ENCODE data around the gene FOXI1.

FOXI1 gene

DNA sequence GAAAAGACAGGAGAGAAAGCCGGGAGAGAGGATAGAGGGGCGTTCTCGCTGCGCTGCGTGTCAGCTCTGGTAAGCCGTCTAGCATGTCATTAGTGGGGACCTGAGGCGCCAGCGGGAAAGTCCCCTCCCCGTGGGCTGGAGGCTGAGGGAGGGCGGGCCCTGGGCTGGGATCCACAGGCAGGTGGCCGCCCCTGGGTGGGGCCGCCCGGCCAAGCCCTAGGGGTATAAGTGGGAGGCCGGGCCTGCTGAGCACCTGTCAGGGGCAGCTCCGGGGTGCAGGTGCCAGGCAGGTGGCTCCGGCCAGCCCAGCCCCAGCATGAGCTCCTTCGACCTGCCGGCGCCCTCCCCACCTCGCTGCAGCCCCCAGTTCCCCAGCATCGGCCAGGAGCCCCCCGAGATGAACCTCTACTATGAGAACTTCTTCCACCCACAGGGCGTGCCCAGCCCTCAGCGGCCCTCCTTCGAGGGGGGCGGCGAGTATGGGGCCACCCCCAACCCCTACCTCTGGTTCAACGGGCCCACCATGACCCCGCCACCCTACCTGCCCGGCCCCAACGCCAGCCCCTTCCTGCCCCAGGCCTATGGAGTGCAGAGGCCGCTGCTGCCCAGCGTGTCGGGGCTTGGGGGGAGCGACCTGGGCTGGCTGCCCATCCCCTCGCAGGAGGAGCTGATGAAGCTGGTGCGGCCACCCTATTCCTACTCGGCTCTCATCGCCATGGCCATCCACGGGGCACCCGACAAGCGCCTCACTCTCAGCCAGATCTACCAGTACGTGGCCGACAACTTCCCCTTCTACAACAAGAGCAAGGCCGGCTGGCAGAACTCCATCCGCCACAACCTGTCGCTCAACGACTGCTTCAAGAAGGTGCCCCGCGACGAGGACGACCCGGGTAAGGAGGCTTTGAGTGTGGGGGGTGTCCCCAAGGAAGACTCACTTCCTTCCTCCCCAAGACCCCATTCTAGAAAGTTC, at the start of gene FOXI1:
FOXI1 (plus strand) TSS at position 256 of the 970 bp plus-strand sequence; CDS start at position 317, 61 bp downstream.
- no peak for DNase-seq

DNA sequence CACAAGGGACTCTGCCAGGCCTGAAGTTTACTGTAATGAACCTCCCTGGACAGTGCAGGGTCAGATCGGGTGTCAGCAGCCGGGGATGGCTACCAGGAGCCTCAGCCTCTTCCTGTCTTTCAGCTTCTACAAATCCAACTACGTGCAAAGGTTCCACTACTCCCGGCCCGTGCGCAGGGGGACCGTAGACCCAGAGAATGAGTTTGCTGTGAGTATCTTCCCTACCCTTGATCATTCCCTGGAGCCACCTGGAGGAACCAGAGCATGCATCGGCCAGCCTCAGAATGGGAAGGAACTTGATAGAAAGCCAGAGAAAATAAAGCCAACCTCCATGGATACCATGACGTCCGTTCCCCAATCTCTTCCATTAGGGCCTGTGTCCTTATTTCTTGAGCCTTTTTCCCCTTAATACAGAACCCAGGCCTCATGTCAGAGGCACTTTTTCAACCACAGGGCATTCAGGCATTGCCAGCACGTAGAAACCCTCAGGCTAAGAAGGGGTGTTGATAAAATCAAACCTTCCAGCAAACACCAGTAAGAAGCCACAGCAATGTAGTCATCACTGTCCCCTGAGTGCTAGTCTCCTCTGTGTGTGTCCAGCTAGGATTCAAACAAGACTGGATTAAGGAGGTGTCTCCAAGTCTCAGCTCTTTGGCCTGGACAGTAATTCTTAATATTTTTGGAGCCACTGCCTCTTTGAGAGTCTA, 49.0 kb upstream of the FOXI1 start:
- DNase-seq: no peak

DNA sequence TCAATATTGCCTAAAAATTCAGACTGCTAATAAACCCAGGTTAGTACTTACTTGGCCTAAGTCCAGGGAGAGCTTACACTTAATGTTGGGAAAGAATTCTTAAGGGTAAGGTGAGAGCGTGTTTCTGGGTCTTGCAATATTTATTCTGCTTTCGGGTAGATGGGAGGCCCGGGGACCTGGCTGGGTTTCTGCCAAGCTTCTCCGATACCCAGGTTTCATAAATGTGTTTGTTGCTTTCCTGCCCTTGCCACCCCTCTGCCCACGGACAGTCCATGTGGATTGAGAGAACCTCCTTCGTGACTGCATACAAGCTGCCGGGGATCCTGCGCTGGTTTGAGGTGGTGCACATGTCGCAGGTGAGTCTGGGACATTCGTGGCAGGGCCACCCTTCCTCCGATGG, 48.4 kb upstream of the FOXI1 start:
- DNase-seq: no peak

DNA sequence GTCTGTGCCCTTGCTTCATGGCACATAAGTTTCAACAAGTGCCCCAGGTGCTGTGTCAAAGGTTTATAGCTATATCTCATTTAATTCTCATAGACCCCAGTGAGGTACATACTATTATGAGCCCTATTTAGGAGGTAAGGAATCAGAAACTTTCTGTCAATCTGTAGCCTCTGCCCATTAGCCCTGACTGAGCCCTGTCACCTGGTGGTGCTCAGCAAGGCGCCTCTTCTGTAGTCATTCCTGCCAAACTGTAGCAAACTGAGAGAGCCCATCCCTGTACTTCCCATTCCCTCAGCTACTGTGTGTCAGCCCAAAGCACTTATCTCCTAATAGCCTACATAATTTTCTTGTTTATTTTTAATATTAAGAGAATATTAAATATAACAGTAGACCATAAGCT, 46.5 kb upstream of the FOXI1 start:
- DNase-seq: no peak

DNA sequence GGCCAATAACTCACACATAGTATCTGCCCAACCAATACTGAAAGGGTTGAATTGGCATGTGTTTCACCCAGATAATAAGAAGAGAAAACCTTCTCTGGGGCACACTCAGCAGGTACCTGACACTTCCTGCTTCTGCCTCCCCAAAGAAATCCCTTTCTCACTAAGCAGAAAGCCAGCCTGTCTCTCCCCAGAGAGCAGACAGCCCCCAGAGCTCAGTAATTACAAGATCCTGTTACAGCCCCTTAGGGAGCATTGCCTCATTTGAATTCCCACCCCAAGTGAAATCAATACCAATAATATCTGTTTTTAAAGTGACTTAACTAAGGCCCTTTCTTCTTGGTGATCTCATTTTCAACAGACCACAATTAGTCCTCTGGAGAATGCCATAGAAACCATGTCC, 38.5 kb upstream of the FOXI1 start:
- no peak for DNase-seq

DNA sequence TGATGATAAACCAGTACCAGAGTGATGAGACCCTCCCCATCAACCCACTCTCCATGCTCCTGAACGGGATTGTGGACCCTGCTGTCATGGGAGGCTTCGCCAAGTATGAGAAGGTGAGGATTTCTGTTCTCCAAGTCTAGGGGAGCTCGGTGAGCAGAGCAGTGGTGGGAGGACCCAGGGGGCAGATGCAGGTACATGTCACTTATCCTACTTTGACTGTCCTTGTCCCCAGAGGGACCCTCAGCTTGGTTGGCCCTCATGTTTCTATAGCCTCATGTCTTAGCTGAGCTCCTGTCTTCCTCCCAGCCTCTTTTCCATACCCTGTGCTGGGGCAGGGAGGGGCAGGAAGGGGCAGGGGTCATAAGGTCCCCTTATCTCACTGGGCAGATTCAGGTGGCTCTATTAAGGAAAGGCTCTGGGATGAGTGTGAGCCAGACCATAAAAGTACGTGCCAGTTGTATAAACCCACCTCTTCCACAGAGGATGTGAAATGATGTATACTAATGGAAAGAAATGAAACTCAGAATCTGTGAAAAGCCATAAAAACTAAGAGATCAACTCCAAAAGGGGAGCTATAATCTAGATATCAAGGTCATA, 38.0 kb upstream of the FOXI1 start:
- DNase-seq: no peak

DNA sequence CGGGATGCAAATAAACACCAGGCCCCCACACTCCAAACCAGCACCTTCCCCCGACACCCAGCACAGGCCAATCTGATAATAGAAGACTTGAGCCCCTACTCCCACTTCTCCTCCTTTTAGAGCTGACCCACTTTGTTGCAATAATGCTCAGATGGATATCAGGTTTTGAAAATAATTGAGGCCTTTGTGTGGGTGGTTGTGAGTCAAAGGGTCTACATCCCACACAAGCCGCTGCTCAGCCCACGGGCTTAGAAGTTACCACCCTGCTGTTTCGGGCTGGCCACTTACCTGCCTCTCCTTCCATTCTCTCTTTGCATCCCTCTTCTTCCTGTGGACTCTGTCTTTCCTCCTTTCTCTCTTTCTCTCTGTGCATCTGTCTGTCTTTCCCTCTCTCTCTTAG, 36.2 kb upstream of the FOXI1 start:
- DNase-seq: no peak

DNA sequence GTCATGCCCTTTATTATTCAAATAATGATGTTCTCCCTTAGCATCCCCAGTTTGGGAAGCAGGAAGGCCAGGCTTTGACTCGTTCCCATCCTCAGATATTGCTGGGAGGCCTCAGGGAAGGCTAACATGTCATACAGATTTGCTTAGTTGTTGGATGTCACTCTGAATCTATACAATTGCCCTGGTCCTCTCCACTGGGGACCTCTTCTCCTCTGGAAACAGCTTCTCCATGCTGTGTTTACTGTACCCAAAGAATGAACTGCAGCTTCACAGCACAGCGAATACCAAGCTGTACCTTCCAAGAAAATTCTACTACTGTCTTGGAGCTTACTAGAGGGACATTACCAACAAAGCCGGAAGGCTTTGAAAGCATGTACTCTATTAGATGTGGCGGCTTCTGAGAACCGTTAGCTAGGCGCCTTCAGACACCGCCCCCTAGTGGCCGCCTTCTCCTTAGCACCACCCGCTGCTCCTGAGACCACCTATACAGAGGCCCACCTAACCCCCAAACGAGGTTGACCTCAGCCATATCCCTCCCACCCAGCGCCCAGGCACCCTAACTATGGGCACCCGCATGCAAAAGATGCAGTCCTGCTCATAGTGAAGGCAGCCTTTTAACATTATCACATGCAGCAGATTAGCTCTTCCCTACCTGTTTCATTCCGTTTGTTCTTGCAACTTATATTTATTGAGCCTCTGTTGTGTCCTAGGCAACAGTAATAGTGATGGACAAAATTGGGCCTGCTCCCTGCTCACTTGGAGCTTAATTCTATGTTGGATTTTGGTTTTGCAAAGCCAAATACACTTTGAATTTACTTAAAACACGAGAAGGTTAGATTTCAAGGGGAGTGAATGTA, 34.9 kb upstream of the FOXI1 start:
- no peak for DNase-seq

DNA sequence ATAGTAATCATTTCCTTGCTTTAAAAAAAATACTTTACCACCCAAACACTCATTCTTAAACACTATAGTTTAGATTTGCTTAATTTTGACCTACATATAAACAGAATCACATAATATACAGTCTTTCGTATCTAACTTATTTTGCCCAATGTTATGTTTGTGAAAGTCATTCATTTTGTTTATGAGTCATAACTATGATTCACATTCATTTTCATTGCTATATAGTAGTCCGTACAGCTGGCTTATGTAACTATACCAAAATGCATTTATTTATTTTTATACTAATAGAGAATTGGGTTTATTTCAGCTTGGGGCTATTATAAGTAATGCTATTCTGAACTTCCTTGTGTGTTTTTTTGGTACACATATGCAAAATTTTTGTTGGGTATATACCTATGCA, 33.9 kb upstream of the FOXI1 start:
- DNase-seq: no peak

DNA sequence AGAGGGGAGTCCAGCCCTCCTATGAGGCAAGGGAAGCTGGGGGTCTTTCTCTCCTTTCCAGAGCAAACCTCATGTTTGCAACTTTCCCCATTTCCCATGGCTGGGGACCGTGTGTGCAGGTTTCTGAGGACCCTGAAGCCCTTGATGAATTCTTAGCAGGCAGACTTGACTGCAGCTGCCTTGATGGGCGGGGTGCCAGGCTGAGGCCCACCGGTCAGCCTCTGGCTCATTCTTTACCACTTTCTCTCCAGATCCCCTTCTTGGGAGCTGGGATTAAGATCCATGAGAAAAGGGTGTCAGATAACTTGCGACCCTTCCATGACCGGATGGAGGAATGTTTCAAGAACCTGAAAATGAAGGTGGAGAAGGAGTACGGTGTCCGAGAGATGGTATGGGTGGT, 30.0 kb upstream of the FOXI1 start:
- no peak for DNase-seq

DNA sequence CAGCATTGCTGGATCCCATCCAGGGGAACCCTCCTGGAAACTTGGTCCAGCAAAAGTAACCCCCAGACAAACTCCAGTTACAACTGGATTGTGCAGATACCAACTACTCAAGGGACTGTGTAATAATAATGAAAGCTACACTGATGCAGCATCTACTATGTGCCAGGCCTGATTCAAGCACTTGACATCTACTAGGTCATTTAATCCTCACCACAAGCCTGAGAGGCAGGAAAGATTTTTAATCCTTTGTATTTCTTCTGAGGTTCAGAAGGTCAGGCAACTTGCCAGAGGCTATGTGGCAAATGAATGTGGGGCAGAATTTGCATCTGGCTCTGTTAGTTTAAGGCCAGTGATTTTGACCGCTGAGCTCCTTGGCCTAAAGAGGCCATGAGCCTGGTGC, 29.5 kb upstream of the FOXI1 start:
- no peak for DNase-seq

DNA sequence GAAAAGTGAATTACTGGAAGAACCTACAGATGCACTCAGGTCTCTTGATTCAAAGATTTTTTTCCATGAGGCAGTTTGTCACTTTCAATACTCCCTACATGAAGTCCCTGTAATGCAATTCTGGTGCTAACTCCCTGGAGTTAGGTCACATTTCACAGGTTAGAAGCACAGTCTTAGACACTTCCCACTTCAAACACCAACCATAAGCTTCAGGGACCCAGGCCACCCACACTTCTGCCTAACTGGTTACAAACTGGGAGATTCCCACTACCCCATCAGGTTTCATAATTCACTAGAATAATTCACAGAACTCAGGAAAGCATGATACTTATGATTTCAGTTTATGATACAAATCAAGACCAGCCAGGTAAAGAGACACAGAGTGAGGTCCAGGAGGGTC, 29.0 kb upstream of the FOXI1 start:
- DNase-seq: no peak

DNA sequence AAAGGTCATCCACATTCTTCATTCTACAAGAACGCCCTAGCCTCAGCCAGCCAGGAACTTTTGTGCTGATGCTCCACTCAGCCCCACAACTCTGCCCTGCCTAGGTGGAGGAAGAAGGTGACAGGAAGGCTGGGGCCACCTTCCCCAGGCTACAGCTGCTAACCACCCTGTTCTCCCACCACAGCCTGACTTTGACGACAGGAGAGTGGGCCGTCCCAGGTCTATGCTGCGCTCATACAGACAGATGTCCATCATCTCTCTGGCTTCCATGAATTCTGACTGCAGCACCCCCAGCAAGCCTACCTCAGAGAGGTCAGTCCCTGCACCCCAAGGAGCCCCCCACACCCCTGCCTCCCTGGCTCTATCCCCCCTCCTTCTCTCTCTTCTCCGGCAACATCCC, 28.2 kb upstream of the FOXI1 start:
- no peak for DNase-seq

DNA sequence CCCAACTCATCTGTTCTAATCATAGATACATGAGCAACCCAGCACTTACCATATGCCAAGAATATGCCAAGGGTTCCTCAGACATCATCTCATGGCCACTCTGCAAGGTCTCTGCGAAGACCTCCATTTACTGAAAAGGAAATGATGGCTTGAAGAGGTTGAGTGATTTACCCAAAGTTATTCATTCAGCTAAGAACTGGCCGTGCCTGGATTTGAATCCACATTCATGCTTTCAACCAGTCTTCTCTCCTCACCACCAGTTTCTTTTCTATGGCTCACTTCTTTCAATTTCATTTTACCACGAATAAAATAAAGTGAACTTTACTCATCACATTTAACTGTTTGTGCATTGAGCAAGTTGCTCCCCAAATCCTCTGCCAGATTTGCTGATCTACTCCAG, 27.2 kb upstream of the FOXI1 start:
- DNase-seq: no peak

DNA sequence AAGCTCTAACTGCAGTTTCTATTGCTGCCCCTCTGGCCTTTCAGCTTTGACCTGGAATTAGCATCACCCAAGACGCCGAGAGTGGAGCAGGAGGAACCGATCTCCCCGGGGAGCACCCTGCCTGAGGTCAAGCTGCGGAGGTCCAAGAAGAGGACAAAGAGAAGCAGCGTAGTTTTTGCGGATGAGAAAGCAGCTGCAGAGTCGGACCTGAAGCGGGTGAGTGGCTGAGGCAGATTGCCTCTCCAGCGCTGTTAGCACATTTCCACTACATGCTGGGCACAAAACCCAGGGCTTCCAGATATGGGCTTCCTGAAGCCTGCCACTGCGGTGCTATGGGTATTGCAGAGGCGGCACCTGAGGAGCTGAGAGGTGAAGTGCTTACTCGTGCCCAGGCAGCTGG, 26.8 kb upstream of the FOXI1 start:
- no peak for DNase-seq

DNA sequence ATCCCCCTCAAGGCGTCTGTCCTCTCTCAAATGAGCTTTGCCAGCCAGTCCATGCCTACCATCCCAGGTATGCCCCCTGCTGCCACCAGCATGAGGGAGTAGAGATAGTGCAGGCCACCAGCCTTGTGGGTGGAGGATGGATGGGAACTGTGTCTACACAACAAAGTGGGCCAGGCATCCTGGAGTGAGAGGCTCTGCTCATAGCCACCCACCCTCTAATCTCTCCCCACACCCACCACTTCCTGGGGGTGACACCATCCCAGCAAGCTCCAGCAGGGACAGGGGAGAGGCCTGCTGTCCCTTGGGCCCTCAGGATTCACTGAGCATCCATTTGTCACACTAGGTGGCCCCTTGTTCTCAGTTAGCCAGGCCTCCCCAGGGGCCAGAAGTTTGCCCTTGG, 25.5 kb upstream of the FOXI1 start:
- DNase-seq: no peak

DNA sequence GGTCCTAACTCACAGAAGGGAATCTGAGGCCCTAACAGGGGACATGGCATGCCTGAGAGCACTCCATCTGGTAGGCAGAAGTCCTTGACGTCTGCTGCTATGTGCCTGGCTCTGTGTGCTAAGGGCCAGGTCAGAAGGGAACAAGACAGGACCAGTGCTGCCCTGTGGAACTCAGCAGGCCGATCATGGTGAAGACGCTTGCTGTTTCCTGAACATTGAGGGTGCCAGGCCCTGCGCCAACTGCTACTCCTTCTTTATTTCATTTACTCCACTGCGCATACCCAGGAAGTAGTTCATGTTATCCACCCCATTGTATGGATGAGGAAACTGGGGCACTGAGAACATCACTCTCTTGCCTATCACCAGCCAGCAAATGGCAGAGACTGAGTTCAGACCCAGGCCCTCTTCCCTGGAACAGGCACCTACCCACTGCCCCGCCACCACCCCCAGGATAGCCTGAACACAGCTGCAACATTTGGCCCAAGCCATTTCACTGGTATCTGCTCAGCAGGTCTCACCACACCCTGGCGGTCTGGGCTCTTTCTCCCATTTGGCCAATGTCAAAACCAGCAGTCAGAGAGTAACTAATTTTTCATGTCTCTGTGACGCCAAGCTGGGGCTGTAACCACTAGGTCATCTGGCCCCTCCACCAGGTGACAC, 24.8 kb upstream of the FOXI1 start:
- DNase-seq: no peak

DNA sequence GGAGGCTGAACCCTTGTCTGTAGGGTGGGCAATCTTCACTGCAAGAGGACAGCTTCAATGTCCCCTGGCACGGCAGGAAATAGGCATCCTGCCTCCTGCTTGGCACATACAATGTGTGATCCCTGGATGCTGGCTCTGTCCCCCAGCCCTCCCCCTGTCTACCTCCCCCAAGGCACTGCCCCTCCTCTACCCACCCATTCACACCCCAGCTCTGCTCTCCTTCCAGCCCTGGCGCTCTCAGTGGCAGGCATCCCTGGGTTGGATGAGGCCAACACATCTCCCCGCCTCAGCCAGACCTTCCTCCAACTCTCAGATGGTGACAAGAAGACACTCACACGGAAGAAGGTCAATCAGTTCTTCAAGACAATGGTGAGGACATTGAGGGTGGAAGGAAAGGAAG, 24.1 kb upstream of the FOXI1 start:
- no peak for DNase-seq

DNA sequence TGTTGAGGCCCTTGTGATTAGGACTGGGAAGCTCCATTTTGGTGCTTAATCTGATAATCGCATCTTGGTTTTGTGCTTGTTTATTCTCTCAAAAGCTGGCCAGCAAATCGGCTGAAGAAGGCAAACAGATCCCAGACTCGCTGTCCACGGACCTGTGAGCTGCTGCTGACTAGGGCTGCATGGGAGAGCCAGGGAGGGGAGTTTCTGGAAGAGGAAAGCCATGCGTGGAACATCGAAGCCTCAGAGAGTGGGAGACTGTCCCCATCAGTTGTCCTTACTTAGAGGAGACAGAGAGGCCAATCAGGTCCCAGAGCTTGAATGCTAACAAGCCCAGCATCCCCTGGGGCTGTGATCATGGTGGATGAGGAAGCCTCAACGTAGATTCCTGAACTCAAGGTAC, 23.0 kb upstream of the FOXI1 start:
- no peak for DNase-seq

DNA sequence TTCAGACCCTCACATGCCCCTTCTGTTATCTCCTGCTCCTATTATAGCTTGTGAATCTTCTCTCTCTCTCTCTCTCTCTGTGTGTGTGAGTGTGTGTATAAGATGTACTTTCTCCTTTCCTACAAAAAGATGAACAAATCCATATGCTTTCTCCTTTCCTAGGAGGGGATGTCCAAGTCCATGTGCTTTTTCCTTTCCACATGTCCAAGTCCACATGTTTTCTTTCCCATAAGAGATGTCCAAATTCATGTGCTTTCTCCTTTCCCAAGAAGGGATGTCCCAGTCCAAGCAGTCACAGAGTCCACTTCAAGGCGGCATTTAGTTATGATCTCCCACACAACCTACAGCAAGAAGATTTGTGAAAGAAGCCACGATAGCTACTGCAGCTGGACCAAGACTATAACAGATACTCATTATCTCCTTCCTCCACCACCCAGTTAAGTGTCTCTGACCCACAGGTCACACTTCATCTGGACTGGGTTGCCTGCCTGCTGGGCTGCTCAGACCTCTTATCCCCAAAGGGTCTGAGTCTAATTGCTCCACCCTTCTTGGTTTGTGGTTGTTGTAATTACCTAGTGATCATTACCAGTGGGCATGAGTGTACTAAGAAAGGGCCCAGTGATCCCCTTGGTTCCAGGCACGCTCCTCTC, 18.4 kb upstream of the FOXI1 start:
- DNase-seq: no peak

DNA sequence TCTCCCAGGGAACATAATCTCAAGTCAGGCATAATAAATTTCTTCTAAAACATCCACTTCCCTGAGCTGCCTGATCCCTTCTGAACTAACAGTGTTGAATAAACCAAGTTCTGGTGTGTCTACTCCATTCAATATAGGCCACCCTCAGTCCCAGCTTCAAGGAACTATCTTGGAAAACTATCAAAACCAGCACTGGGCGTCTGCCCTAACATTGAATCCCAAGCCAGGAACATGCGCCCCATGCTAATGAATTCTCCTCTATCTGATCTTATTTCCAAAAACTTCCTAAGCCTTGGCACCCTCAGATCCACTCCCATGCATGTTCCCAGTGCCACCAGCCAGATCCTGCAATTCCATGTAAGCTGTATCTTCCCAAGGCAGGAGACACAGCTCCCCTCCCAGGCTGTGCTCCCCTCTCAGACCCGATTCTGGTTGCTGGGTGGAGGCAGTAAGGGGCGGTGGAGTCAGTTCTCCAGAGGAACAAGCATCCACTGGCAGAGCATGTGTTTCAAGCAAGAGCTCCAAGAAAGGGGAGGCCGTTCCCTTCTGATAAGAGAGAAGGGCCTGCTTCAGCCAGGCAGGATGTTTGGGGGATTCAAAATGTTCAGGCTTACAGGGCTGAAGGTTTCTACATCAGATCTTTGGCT, 13.1 kb upstream of the FOXI1 start:
- no peak for DNase-seq
